ENCODE results near the gene ABHD4.
"Not testable (repeated sequence)": the region's sequence is repeated elsewhere in the genome, so short reads cannot be mapped to it uniquely, and the experiment has no call there.

ABHD4 gene

GRCh38 chr14:22561661-22562579, 36.2 kb upstream of the ABHD4 start:
- peak; percentile 59 for DNase-seq

GRCh38 chr14:22563987-22564386, 34.1 kb upstream of the ABHD4 start:
- DNase-seq: no peak

GRCh38 chr14:22564463-22564862, 33.6 kb upstream of the ABHD4 start:
- no peak for DNase-seq

- DNase-seq: no peak
Observed at GRCh38 chr14:22565391-22565945, 32.6 kb upstream of the ABHD4 start.

- DNase-seq: not testable (repeated sequence)
Observed at GRCh38 chr14:22566266-22566665, 31.8 kb upstream of the ABHD4 start.

- DNase-seq: no peak
Observed at GRCh38 chr14:22566845-22567244, 31.3 kb upstream of the ABHD4 start.

- DNase-seq: no peak
Observed at GRCh38 chr14:22567437-22567836, 30.7 kb upstream of the ABHD4 start.

GRCh38 chr14:22569106-22569736, 28.9 kb upstream of the ABHD4 start:
- DNase-seq: no peak

- DNase-seq: no peak
Observed at GRCh38 chr14:22569737-22570131, 28.4 kb upstream of the ABHD4 start.

- DNase-seq: peak; percentile 63
Observed at GRCh38 chr14:22570132-22570949, 27.8 kb upstream of the ABHD4 start.

- DNase-seq: no peak
Observed at GRCh38 chr14:22572562-22573058, 25.5 kb upstream of the ABHD4 start.

GRCh38 chr14:22573804-22574203, 24.3 kb upstream of the ABHD4 start:
- DNase-seq: no peak

GRCh38 chr14:22577334-22577908, 20.7 kb upstream of the ABHD4 start:
- no peak for DNase-seq

- DNase-seq: no peak
Observed at GRCh38 chr14:22579236-22579635, 18.9 kb upstream of the ABHD4 start.

- DNase-seq: no peak
Observed at GRCh38 chr14:22579881-22580280, 18.2 kb upstream of the ABHD4 start.

GRCh38 chr14:22580625-22581024, 17.5 kb upstream of the ABHD4 start:
- DNase-seq: no peak

GRCh38 chr14:22583994-22584393, 14.1 kb upstream of the ABHD4 start:
- DNase-seq: no peak

GRCh38 chr14:22587247-22587646, 10.9 kb upstream of the ABHD4 start:
- no peak for DNase-seq

- DNase-seq: not testable (repeated sequence)
Observed at GRCh38 chr14:22587677-22588422, 10.2 kb upstream of the ABHD4 start.

- DNase-seq: no peak
Observed at GRCh38 chr14:22588526-22589095, 9.5 kb upstream of the ABHD4 start.

- peak; percentile 98 for DNase-seq
Observed at GRCh38 chr14:22589096-22589839, 8.8 kb upstream of the ABHD4 start, which contains the start of gene DAD1. Gene DAD1, minus strand, starts transcription at chr14:22589224. Its CDS starts 67 bp downstream, at chr14:22589157.
